ENCODE results near the gene FARSA.

DNA sequence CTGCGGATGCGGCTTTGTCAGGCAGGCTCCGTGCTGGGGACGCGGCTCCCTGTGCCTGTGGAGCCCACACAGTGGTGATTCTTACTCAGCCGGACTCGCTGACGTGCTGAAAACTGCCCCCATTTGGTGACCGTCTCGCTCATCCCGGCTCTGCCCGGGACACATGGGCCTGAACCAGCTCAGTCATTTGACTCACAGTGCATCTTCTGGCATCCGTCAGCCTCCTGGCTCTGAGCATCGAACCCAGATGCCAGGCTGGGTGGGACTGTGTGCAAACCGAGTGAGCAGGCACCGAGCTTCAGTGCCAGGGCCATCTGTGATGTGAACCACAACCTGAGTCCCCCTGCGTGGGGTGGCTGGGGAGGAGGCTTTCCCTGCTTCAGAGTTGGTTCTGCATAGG is 37.1 kb downstream of the FARSA start:
- TF ChIP-seq, protein P1, sequence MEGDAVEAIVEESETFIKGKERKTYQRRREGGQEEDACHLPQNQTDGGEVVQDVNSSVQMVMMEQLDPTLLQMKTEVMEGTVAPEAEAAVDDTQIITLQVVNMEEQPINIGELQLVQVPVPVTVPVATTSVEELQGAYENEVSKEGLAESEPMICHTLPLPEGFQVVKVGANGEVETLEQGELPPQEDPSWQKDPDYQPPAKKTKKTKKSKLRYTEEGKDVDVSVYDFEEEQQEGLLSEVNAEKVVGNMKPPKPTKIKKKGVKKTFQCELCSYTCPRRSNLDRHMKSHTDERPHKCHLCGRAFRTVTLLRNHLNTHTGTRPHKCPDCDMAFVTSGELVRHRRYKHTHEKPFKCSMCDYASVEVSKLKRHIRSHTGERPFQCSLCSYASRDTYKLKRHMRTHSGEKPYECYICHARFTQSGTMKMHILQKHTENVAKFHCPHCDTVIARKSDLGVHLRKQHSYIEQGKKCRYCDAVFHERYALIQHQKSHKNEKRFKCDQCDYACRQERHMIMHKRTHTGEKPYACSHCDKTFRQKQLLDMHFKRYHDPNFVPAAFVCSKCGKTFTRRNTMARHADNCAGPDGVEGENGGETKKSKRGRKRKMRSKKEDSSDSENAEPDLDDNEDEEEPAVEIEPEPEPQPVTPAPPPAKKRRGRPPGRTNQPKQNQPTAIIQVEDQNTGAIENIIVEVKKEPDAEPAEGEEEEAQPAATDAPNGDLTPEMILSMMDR (IDR thresholded peaks at IDR 0.05 in 4 of 5, conservative IDR thresholded peaks at IDR 0.05 in 1 of 5): no peak
- TF ChIP-seq POLR2A (IDR thresholded peaks at IDR 0.05): no peak
